GM21515 (cell line): ENCODE data around the gene LGR4.

Experiments used
- ATAC-seq: cut with Tn5 transposase; IDR thresholded peaks from one replicate; pipeline ENCODE4 v1.9.1; 2021; ENCODE audit not compliant: unreplicated experiment

LGR4 gene

GRCh38 chr11:27383645-27384044 is 88.9 kb downstream of the LGR4 start:
- no peak for ATAC-seq

DNA sequence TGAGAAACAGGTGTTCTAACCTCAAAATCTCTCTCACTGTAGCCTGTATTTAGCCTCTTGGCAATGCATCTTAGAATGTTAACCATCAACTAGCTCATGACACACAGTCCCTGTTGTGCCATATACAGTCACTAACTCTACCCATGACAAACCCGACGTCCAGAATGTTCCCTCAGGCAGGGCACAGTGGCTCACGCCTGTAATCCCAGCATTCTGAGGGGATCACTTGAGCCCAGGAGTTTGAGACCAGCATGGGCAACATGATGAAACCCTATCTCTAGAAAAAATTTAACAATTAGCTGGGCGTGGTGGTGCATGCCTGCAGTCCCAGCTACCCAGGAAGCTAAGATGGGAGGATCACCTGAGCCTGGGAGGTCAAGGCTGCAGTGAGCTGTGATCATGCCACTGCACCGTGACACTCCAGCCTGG is 91.3 kb downstream of the LGR4 start:
- ATAC-seq: no peak

DNA sequence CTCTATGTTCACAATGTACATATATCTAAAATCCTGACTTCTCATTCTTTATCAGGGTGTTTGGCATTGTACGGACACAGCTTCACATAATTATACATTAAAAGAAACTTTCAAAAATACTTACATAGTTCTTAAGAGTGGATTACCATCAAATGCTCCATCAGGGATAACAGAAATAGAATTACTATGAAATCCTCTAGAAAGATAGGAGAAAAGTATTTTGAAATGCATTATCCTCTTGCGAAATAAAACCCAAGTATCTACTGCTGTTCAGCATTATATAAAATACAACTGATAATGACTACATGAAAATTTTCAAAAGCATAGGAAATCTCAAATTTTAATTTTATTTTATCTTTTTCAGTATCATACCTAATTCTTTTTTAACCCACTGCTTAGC is 91.8 kb downstream of the LGR4 start:
- no peak for ATAC-seq

DNA sequence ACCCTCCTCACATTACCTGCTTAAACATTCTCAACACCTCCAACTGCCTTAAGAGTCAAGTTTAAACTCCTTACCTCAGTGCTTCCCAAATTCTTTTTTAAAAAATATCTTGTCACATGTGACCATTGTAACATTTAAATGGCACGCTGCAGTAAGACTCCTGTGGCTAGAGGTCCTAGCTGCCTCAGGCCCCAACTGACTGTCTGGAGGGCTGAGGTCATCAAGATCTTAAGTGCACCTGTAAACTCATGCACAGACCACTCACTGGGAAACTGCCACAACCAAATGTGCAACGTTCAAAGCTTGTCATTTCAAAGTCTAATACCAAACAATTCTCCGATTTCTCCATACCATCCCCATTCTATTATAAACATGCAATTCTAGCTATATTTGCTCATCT is 93.1 kb downstream of the LGR4 start:
- ATAC-seq: no peak

GRCh38 chr11:27375370-27375769 is 97.2 kb downstream of the LGR4 start:
- ATAC-seq: no peak

- ATAC-seq: no peak
These were observed 98.6 kb downstream of the LGR4 start for GRCh38 chr11:27373856-27374602.

GRCh38 chr11:27373392-27373791 is 99.2 kb downstream of the LGR4 start:
- ATAC-seq: no peak

GRCh38 chr11:27372164-27372563 is 100.4 kb downstream of the LGR4 start:
- no peak for ATAC-seq

DNA sequence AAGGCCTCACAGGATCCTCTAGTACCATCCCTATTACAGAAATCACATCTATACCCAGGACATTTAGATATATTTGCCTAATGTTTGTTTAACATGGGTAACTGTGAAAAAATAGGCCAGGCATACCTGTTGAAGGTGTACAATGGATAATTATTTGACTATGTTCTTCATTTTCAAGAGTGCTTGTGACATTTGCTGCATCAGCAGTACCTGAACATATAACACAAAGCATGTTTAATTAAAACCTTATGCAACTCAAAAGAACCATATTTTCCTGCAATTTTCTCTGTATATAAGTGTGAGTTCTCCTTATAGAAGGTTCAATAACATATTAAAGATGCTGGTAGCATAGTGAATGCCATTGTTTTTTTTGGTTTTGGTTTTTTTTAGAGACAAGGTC is 101.1 kb downstream of the LGR4 start:
- ATAC-seq: no peak

GRCh38 chr11:27370374-27370773 is 102.2 kb downstream of the LGR4 start:
- ATAC-seq: no peak

- ATAC-seq: no peak
These were observed 104.7 kb downstream of the LGR4 start for GRCh38 chr11:27367881-27368280.

GRCh38 chr11:27363576-27364117 is 108.9 kb downstream of the LGR4 start:
- ATAC-seq: no peak

DNA sequence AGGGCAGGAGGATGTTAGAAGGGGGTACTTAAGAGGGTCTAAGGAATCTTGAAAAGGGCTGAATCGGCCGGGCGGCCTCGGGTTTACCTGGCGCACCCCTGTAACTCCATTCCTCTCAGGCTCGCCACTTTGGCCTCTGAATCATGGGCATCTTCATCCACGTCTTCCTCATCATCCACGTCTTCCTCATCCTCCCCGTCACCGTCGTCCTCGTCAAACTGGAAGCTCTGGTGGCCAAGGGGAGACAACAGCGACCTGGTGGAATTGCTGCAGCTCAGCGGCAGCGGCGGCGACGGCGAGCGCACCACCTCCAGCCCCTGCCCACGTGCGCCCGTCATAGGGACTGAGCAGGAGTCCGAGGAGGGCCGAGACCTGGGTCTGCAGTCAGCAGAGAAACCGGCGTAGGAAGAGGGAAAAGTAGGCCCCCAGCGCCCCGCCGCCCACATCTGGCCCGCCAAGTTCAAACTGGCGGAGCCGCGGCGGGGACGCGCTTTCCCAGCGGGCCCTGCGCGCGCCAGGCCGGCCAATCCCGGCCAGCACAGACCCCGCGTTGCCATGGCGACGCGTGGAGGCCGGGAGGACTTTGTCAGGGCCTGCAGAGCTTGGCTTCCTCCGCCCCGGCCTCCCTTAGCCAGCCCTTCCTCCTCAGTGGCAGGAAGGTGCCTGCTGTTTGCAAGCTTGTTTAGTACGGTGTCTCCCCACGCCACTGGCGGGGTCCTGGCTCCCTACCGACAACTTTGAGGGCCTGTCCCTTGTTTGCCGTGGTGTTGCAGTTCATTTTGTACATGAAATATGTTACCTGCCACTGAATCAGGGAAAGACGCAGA is 109.6 kb downstream of the LGR4 start, which contains the start of gene CCDC34:
Gene CCDC34, minus strand, starts transcription at position 467 of the 827 bp plus-strand sequence. Its CDS starts 21 bp downstream, at position 446.
- ATAC-seq: peak; percentile 100

DNA sequence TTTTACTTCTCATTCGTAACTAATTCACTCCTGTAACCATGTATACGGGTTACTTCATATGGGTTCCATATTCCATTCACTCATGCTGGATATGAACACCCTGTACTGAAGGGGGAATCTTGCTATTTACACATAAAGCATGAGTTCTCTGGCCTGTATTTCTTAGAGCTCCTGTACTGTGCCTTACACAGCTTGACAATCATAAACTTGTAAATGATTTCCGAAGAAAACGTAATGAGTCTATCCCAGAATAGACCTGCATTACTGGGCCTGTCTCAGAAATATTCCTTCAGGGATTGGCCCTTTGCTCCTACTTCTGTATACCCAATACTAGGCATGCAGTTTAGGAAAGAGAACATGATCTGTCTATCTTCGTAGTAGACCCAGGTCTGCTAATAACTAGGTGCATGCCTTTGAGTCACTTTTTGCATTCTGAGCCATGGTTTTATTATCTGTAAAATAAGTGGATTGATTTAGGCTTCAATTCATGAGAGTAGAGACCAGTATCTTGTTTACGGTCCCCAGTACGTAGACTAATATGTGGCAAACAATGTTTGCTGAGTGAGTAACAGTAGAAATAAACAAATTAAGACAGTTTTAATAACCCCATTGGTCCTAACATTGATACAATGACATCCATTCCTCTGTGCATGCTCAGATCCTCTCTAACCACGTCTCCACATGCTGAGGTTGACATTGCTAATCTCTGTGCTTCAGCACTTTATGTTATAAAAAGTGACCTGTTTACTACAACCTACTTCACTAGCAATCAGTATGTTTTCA is 110.8 kb downstream of the LGR4 start:
- ATAC-seq: no peak

DNA sequence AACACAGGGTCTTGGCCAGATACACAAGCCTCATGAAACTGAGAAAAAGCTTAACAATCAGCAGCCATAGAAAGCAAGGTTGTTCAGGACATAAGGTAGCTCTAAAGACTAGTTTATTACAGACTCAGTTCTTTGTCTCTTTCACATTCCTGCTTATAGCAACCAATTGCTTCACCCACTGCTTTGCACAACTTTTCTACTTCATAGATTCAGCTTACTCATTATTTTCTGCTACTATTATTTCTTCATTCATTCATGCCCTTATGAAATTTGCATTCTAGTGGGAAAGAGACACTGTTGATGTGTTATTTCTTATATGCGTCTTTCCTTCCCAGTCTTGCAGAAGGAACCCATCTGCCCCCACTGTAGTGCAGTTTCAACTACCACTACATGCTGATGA is 114.3 kb downstream of the LGR4 start:
- no peak for ATAC-seq

- no peak for ATAC-seq
These were observed 115.3 kb downstream of the LGR4 start for GRCh38 chr11:27357250-27357649.

DNA sequence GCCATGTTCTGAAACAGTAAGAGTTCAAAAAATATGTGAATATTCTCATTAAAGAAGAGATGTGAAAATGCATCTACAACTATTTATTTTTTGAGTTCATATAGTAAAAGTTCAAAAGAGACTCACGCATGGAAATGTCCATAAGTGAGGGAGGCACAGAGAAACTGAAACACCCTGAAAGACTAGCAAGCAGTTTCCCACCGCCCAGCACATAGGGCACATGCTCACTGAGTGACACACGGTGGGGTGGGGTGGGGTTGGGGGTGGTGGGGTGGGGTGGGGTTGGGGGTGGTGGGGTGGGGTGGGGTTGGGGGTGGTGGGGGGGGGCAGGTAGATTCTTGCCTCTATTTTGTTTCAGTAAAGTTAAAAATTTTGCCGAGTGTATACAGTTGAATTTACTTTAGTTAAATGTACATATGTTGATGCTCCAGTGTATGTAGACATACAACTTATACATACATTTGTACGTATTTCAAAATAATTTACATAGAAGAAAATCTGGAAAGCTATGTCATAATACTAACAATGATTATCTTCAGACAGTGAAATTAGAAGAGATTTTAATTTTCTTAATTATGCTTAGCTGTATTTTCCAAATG is 115.9 kb downstream of the LGR4 start:
- no peak for ATAC-seq

GRCh38 chr11:27355575-27356104 is 117.0 kb downstream of the LGR4 start:
- ATAC-seq: no peak

GRCh38 chr11:27354359-27354965 is 118.1 kb downstream of the LGR4 start:
- no peak for ATAC-seq
